Stimulated activated naive CD8-positive, alpha-beta T cell treated with anti-CD3 and anti-CD28 coated beads, Interleukin-15, Interleukin-2, amounts not matched to agents 100 U/mL and 50 U/mL, for 24 hours (primary cell): ENCODE results near the gene RBM28.

Source experiments
- ATAC-seq: fragments of 150-1000 bp; cut with Tn5 transposase; one replicate; pipeline ENCODE4 v1.10.0; 2021
- DNase-seq: peaks from one replicate; pipeline ENCODE4 v3.0.0; 2021

The RBM28 gene

GRCh38 chr7:128370491-128370890 is 26.8 kb upstream of the RBM28 start:
- ATAC-seq (no peak), DNase-seq (no peak)

DNA sequence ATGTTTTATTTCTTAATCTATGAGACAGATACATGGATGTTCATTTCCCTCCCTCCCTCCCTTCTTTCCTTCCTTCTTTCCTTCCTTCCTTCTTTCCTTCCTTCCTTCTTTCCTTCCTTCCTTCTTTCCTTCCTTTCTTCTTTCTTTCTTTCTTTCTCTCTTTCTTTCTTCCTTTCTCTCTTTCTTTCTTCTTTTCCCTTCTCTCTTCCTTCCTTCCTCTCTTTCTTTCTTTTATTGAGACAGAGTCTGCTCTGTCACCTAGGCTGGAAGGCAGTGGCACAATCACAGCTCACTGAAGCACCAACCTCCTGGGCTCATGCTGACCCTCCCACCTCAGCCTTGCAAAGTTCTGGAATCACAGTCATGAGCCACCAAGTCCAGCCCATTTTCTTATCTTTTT is 23.3 kb upstream of the RBM28 start:
- no peak for DNase-seq
- no peak for ATAC-seq

- ATAC-seq (no peak), DNase-seq (no peak)
Observed at GRCh38 chr7:128366300-128366699, 22.6 kb upstream of the RBM28 start.

GRCh38 chr7:128365432-128365831 is 21.7 kb upstream of the RBM28 start:
- no peak for DNase-seq

GRCh38 chr7:128364166-128364870 is 20.6 kb upstream of the RBM28 start:
- no peak for DNase-seq
- ATAC-seq = no peak

More at GRCh38 chr7:128365432-128365831, 21.7 kb upstream of the RBM28 start:
- ATAC-seq = no peak

GRCh38 chr7:128363261-128363721 is 19.6 kb upstream of the RBM28 start:
- DNase-seq (no peak), ATAC-seq (no peak)

DNA sequence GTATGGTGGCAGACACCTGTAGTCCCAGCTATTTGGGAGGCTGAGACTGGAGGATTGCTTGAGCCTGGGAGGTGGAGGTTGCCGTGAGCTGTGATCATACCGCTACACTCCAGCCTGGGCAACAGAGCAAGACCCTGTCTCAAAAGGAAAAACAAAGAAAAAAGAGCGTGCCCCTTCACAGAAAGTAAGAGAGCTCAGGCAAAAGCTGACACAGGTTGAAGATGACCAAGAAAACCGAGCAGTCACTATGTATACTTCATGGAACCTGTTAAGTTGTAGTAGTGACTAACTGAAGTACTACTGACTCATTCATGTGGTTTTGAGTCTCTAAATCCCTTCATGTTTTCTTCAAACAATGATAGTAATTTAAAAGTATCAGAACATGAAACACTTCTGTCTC is 19.0 kb upstream of the RBM28 start:
- DNase-seq (no peak), ATAC-seq (peak; percentile 75)

- DNase-seq = peak; percentile 35
- peak; percentile 51 for ATAC-seq
Observed at GRCh38 chr7:128361411-128362379, 18.0 kb upstream of the RBM28 start, which contains the start of gene PRRT4. Gene PRRT4 (minus strand): TSS chr7:128361690.

GRCh38 chr7:128360359-128360678 is 16.6 kb upstream of the RBM28 start:
- DNase-seq (no peak), ATAC-seq (no peak)

- no peak for ATAC-seq
Observed at GRCh38 chr7:128359939-128360338, 16.2 kb upstream of the RBM28 start.

DNA sequence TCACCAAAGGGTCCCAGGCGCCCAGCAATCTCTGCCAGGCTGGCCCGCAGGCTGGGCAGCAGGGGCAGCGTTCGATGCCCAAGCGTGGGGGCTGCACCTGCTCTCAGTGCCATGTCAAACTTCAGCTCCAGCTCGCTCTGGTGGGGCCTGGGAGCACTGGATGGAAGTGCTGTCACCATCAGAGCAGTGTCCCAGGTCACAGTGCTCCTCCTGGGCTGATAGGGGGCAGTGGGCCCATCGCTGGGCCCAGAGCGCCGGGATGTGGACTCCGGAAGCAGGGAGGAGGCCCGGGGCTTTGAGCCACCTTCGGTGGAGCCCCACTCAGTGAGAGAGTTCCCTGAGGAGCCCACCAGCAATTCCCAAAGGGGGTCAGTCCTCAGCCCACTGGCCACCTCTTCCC is 15.6 kb upstream of the RBM28 start:
- no peak for ATAC-seq
- DNase-seq = no peak

More at GRCh38 chr7:128359939-128360338, 16.2 kb upstream of the RBM28 start:
- no peak for DNase-seq

- ATAC-seq = no peak
- no peak for DNase-seq
Observed at GRCh38 chr7:128358233-128358632, 14.5 kb upstream of the RBM28 start.

DNA sequence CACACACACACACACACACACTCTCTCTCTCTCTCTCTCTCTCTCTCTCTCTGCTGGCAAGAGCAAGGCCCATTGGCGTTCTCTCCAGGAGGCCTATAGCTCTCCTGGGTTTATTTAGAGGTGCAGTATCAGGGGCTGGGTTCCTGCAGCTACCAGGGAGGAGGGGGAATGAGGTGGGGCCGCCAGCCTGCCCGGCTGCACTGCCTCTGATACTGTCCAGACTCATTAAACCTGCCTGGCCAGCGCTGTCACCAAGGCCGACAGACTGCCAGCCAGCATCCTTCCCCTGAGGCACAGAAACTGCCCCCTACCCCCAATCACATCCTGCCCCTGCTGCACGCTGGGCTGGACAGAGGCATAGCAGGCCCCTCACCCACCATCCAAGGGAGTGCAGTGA is 13.5 kb upstream of the RBM28 start:
- DNase-seq (no peak), ATAC-seq (no peak)

- no peak for ATAC-seq
Observed at GRCh38 chr7:128356546-128357216, 13.0 kb upstream of the RBM28 start.

DNA sequence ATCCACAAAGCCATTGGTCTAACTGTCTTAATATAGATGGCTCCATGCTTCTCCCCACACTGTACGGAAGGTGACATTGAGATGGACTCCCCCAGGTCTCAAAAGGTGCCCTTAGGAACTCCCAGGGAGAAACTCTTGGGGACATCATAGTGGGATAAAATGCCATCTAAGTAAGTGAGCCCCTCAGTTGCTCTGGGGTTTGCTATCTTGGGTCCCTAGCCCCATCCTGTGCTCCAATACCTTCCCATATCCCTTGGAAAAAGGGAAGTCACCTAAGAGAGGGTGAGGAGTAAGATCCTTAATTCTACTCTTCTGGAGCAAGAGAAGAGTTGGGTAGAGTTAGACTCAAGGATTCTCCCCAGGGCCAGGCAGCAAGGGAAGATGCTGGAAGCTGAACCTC is 9.9 kb upstream of the RBM28 start:
- DNase-seq (no peak), ATAC-seq (no peak)

More at GRCh38 chr7:128356546-128357216, 13.0 kb upstream of the RBM28 start:
- no peak for DNase-seq

GRCh38 chr7:128353189-128353588 is 9.5 kb upstream of the RBM28 start:
- DNase-seq (no peak), ATAC-seq (no peak)

DNA sequence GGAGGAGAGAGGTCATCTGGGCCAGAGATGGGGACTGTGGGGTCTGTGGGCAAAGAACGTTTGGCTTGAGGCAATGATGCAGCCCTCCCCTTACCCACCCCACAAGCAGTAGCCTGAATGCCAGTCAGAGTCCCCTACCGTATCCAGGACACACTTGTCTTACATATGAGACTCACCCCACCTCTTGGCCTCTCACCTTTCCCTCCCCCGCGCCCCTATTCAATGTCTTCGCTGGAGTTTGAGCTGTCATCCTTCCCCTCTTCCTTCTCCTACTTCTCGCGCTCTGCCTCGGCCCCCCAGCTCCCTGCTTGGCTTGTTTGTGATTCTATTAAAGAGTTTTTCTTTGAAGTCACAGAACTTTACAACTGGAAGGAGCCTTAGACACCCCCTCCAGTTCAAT is 8.9 kb upstream of the RBM28 start:
- ATAC-seq (no peak), DNase-seq (no peak)

GRCh38 chr7:128352153-128352537 is 8.4 kb upstream of the RBM28 start:
- ATAC-seq = peak; percentile 48

DNA sequence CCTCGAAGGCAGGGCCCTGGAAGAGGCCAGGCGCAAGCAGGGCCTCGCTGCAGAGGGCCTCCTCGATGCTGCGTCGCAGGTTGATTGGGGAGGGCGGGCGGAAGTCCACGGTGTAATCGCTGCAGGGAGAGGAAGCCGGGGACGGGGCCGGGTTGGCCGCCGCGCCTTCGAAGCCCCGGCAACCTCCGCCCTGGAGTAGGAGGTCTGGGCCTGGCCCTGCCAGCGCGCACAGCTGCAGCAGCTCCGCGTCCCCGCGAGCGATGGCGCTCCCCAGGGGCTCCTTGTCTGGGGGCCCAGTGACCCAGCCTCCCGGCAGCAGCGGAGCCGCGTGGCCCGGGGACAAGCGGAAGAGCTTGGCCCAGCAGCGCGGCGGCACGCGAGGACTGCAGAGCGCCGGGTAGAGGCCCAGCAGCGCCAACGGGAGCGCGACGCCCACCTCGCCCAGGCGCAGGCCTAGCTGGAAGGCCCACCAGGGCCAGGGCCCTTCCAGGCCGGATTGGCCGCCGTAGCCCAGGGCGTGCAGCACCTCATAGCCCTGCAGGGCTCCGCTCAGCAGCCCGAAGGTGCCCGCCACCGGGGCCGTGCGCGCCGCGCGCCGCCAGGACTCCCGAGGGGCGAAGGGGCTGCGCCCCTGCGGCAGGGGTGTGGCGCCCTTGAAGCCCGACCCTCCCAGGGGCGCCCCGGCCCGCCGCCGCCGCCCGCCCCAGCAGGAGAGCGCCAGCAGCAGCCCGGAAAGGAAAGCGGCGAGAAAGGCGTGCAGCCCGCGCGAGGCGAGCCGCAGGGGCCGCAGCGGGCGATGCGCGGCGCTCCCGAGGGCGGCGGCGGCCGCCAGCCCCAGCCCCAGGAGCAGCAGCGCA is 7.8 kb upstream of the RBM28 start:
- peak; percentile 35 for ATAC-seq
- DNase-seq = no peak

More at GRCh38 chr7:128352153-128352537, 8.4 kb upstream of the RBM28 start:
- peak; percentile 48 for DNase-seq

DNA sequence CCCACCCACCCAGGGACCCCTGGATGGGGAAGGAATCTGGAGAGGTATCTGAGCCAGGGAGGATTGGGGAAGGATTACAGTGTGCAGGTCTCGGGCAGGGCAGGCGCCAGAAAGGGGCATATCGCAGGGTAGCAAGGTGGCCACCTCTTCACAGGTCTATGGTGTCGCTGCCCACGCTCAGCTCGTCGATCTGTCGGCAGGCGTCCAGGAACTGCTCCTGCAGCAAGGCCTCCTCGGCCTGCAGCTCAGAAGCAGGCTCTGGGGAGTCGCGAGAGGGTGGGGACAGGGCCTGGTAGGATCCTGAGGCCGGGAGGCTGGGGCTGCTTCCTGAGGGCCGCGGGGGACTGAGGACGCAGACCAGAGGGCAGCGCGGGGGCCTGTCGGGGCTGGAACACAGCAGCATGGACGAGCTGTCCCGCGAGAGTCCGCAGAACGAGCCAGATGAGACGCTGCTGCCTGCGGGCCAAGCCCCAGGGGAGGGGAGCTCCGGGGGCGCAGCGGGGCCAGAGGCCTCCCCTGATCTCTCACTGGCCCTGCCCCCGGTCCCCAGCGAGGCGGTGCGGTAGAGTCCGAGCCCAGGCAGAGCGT is 7.1 kb upstream of the RBM28 start:
- DNase-seq (no peak), ATAC-seq (no peak)

GRCh38 chr7:128349466-128349825 is 5.7 kb upstream of the RBM28 start:
- ATAC-seq = no peak
- DNase-seq = no peak
